PFSK-1 (cell line): Measurements from ENCODE around the gene NRIP1.

ENCODE experiments used
- FOXP2 ChIP-seq: optimal IDR thresholded peaks from 2 replicates; pipeline ENCODE3; 2011; ENCODE audit warnings: borderline replicate concordance, control low read depth, inconsistent platforms; ENCODE audit not compliant: insufficient read depth; ENCODE audit errors: extremely low read length, extremely low read depth
- POLR2AphosphoS5 ChIP-seq: IDR thresholded peaks from 2 replicates; pipeline ENCODE4 v1.6.1; 2012; ENCODE audit warnings: low read depth, mild to moderate bottlenecking, control low read depth, low read length, moderate library complexity
- SIN3A ChIP-seq: IDR thresholded peaks from 2 replicates; pipeline ENCODE4 v1.6.1; 2012; ENCODE audit warnings: mild to moderate bottlenecking, low read length, moderate library complexity, borderline replicate concordance; ENCODE audit not compliant: insufficient read depth
- TAF1 ChIP-seq: IDR thresholded peaks from 2 replicates; pipeline ENCODE4 v1.6.1; 2012; ENCODE audit warnings: low read length, control low read depth, borderline replicate concordance; ENCODE audit not compliant: insufficient read depth
- TF ChIP-seq, protein P1 (sequence below), 2 experiments: IDR thresholded peaks; 2 replicates each; pipeline versions ENCODE4 v1.6.1 to v1.8.0; 2011 to 2012; ENCODE audit warnings: low read depth in 2 of 2, low read length in 2 of 2, control low read depth in 1 of 2, inconsistent platforms in 1 of 2, mild to moderate bottlenecking in 1 of 2, moderate library complexity in 1 of 2; ENCODE audit not compliant: insufficient read depth in 1 of 2

DNA sequence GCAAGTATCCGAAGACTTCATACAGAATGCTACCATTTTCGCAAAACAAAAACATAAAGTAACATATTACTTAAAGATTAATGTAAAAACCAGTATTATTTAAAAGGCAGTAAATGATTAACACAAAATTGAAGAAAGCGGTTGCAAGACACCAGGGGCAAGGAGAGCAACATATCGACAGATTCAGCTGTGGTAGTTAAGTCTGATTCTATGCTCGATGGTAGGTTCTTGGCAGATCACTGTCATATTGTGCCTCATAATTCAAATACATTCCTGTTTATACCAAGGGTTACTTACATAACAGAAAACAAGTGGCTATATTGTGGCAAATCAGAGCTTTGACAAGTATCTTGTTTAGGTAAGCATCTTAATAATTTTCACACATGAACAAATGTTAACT, 37.7 kb downstream of the NRIP1 start:
- TF ChIP-seq, protein P1, sequence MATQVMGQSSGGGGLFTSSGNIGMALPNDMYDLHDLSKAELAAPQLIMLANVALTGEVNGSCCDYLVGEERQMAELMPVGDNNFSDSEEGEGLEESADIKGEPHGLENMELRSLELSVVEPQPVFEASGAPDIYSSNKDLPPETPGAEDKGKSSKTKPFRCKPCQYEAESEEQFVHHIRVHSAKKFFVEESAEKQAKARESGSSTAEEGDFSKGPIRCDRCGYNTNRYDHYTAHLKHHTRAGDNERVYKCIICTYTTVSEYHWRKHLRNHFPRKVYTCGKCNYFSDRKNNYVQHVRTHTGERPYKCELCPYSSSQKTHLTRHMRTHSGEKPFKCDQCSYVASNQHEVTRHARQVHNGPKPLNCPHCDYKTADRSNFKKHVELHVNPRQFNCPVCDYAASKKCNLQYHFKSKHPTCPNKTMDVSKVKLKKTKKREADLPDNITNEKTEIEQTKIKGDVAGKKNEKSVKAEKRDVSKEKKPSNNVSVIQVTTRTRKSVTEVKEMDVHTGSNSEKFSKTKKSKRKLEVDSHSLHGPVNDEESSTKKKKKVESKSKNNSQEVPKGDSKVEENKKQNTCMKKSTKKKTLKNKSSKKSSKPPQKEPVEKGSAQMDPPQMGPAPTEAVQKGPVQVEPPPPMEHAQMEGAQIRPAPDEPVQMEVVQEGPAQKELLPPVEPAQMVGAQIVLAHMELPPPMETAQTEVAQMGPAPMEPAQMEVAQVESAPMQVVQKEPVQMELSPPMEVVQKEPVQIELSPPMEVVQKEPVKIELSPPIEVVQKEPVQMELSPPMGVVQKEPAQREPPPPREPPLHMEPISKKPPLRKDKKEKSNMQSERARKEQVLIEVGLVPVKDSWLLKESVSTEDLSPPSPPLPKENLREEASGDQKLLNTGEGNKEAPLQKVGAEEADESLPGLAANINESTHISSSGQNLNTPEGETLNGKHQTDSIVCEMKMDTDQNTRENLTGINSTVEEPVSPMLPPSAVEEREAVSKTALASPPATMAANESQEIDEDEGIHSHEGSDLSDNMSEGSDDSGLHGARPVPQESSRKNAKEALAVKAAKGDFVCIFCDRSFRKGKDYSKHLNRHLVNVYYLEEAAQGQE (IDR thresholded peaks at IDR 0.05; ENCODE audit: insufficient read depth in 1 of 2, low read depth in 2 of 2, low read length in 2 of 2): no peak
- TF ChIP-seq TAF1 (no peak), POLR2AphosphoS5 (no peak), FOXP2 (no peak), SIN3A (no peak)
